HG03159 (cell line): ENCODE data around the gene GSG1L.

Experiments used
- ATAC-seq: cut with Tn5 transposase; IDR thresholded peaks from one replicate; pipeline ENCODE4 v1.9.1; 2021; ENCODE audit warnings: mild to moderate bottlenecking, moderate library complexity; ENCODE audit not compliant: unreplicated experiment

GSG1L gene

DNA sequence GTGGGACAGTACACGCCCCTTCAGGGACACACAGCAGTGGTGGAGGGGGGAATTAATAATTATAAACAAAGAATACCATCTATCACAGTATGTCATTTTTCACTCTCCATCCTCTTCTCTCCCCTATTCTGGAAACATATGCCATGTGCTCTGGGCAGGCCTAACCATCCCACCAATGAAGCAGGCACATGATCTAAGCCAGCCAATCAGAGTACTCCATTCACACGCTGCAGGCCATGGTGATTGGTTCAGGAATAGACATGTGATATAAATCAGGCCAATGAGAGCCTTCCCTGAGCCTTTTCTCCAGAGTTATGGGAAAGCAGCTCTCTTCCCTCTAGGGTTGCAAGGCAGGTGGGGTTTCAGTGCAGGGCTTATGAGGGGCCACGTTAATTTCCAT lies 36.5 kb downstream of the GSG1L start:
- ATAC-seq = no peak

DNA sequence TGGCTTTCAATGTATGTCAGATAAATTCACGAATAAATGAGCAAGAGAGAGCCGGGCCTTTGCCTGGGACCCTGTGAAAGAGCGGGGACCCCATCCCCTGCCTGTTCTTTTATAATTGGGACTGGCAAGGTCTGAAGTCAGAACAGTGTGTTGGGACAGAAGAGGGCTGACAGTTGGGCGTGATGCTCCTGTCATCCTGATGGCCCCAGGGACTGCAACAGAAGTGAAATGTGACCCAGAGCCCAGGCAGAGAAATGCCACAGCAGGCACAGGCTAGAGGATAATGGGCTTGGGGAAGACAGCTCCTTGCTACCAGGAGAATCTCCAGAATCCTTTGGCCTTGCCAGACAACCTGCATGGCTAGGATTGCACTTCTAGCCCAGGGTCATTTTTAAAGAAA lies 37.9 kb downstream of the GSG1L start:
- no peak for ATAC-seq

DNA sequence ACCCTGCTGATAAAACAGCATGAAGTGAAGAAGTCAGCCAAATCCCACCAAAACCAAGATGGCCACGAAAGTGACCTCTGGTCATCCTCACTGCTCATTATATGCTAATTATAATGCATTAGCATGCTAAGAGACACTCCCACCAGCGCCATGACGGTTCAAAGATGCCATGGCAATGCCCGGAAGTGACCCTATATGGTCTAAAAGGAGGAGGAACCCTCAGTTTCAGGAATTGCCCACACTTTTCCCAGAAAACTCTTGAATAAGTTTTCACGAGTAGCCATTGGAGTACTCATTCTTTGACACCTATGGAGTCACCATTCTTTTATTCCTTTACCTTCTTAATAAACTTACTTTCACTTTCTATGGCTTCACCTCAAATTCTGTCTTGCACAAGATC lies 44.3 kb downstream of the GSG1L start:
- no peak for ATAC-seq

DNA sequence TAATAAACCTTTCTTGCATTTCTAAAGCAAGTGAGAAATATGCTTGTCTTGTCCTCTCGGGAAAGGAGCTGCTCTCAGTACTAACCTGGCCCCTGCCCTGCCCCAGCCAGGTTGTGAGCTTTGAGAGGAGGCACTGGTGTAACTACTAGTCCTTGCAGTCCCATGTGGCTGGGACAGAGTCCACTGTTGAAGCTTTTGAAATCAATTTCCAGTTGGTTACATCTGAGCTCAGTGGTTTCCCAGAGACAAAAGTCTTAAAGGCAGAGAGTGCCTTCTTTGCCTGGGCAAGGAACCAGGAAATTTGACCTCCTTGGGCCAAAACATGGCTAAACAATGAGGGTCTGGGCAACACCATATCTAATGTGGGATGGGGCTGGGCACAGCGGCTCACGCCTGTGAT lies 48.7 kb downstream of the GSG1L start:
- ATAC-seq = no peak

DNA sequence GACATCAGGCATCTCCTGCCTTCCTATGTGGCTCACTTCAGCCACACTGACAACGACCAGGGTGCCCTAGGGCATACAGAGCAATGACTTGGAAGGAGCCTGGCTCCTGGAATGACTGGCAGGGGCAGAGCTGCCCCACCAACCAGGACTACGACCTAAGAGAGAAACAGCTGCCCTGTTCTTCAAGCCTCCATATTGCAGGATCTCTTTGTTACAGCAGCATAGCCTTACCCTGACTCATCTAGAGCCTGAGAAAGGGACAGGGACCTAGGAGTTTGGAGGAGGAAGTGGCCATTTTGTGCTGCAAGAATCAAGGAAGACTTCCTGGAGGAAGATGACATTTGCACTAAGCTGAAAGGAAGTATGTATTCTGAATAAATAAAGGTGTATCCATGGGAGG lies 49.6 kb downstream of the GSG1L start:
- no peak for ATAC-seq

DNA sequence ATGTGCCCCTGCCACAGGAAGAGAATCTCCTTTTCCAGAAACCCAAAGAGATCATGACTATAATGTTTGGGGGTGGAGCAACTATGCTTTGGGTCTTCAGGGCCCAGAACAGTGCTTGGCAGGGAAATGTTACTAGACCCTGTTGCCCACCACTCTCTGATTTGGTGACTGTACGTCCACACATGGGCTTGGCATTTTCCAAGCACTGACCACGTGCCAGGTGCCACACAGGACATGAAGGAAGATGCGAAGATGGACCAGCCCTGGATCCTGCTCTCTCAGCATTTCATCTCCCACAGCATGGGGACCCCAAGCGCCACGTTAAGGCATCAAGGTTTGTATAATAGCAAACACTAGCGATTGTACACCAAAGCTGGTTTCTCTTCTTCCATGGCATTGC lies 50.1 kb downstream of the GSG1L start:
- no peak for ATAC-seq

DNA sequence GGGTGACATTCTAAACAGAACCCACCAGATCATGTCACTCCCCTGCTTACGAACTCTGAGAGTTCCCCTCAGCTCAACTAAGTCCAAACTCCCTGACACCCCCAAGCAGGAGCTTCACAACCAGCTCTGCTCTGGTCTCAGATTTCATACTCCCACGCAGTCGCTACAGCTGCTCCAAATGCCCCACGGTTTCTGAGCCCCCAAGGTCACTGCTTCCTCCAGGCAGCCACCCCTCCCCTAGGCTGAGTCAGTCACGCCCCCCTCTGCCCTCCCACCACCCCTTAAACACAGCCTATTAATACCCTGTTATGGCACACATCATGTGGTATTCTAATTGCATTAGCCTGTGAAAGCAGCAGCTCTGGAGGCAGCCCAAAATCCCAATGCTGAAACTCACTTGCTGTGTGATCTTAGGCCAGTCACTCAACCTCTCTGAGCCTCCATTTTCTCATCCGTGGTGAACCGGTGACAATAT lies 51.5 kb downstream of the GSG1L start:
- ATAC-seq = no peak

DNA sequence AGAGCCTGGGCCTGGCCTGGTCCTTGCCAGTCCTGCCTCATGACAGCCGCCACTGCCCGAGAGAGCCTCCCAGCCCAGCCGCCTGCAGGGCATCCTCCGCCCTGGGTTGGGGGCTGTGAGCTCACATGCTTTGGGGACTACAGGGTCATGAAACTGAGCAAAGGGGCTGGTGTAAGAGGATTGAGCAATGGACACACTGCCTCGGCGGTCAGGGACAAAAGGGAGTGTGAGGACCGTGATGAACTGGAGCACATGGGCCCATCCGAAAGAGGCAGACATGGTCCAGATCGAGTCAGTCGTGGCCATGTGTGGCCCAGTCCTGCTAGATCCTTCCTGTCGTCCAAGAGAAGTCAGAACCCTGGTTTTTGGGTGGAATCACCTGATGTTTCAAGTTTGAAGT lies 52.3 kb downstream of the GSG1L start:
- no peak for ATAC-seq

DNA sequence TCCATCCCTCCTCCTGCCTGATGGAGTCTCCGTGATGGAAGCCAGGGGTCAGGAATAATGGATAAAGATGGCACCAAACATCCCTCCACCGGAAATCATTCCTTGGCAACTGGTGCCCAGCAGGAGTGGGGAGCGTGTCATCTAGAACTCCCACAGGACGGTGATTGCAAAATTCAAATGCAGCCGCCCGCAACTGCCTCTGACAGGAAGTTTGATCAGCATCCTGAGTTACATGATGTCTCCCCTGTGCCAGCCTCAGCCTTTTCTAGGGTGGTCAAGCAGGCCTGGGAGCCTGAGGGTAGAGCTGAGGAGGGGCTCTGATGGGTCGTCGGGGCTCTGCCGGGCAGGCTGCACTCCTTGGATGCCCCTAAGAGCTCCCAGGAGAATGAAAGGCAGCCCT lies 52.8 kb downstream of the GSG1L start:
- ATAC-seq = no peak

DNA sequence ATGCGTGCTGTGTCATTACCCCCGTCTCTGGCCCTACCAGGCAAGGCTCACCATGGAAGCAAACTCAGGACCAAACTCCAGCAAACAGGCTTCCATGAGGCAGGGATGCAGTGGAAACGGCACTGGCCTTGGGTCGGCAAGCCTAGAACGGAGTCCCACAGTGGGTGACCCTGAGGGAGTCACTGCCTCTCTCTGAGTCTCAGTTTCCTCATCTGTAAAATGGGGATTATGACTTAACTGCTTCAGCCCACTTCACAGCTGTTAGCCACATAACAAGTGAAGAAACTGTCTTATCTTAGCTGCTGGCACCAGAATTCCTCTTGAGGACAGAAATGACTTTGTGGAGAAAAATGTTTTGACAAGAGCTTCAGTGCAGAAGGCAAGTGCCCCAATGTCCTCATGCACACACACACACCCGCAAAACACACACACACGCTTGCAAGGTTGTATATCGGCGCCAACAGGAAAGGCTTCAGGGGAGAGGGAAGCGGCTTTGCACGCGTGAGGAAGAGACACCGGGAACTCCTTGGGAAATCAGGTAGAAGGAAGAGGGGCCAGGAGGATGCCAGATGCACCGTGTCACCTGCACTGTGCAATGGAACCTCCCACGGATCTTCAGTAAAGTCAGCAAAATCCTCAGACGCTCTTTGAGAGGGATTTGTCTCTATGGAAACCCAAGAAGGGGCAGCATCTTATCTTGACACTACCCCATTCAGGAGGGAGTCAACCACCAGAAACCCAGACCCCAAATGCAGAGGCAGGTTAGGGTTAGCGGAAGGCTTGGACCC lies 53.7 kb downstream of the GSG1L start:
- no peak for ATAC-seq

DNA sequence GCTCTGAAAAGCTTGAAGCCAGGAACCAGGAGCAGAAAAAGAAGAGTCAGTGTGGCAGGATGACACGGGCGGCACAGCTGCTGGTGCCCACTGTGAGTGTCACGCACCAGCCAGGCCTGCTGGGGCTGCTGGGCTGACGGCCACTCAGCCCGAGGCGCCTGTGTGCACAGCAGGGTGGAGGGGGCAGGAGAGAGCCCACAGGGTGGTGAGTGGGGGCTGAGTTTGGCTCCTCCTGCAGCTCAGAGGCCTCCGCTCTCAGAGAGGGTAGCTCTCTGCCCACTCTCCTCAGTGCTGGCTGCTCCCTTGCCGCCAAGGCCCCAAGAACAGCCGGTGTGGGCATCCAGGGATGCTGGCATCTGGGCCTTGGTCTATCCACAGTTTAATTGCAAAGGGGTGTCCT lies 59.6 kb downstream of the GSG1L start:
- ATAC-seq = no peak

DNA sequence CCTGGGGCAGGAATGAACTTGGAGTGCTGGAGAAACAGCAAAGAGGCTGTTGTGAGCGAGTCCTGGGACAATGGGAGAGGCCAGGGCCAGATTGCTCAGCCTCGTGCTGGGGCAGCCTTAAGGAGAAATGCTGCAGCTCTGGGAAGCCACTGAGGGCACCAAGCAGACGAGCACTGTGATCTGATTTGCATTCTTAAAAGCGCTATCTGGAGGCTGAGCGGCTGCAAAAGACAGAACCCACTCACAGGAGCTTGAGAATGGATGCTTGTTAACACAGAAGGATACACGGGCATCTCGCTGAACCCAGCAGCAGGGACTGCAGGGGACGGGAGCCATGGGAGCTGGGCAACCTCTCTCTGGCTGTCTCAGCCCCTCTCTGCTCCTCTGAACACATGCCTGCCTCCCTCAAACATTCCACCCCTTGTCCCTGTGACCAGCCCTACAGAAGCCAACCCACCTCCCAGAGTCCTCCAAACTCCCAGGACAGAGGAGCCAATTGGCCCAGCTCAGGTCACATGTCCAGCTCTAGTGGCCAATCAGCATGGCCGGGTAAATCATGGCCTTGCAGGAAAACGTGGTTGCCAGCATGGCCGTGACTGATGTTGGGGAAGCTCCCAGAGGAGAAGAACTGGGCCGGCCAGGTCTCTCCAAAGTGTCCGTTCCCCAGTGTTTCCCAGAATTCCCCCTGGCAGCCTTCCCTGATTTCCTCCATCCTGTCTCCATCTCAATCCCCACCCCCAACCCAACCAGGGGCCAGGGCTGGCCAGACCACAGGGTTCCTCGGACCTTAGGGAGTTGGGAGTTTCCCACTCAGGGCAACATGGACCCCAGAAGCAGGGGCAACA lies 60.3 kb downstream of the GSG1L start:
- no peak for ATAC-seq

DNA sequence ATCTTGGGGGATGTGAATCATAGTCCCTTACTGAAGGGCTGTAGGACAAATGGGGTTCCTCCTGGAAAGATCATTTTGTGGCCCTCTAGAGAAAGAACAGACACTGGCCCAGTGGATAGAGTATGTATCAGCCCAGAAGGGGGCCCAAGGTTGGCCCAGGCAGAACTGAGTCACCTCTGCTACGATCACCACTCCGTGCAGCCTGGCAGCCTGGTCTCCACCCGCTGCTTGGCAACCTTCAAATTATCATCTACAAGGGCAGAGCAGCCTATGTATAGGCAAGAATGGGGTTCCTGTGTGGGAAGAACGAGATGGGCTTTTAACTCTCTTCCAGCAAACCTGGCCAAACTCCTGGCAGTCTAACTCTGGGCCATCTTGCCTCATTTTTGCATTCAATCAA lies 61.9 kb downstream of the GSG1L start:
- no peak for ATAC-seq

DNA sequence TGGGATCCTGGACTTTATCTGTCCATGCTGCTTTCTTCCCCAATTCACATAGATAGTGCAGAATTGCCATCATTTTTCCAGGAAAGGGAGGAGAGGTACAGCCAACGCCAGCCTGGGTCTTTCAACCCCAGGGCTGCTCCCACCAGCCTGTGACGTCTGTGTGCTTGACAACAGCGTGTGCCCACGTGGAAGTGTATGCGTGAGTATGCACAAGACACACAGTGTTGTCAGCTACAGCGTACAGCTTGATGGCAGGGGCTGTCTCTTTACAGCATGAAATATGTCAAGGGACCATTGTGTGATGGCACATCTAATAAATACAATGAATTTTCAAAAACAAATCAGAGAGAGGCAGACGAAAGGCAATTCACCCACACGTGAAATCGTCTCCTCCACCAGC lies 62.3 kb downstream of the GSG1L start:
- no peak for ATAC-seq

DNA sequence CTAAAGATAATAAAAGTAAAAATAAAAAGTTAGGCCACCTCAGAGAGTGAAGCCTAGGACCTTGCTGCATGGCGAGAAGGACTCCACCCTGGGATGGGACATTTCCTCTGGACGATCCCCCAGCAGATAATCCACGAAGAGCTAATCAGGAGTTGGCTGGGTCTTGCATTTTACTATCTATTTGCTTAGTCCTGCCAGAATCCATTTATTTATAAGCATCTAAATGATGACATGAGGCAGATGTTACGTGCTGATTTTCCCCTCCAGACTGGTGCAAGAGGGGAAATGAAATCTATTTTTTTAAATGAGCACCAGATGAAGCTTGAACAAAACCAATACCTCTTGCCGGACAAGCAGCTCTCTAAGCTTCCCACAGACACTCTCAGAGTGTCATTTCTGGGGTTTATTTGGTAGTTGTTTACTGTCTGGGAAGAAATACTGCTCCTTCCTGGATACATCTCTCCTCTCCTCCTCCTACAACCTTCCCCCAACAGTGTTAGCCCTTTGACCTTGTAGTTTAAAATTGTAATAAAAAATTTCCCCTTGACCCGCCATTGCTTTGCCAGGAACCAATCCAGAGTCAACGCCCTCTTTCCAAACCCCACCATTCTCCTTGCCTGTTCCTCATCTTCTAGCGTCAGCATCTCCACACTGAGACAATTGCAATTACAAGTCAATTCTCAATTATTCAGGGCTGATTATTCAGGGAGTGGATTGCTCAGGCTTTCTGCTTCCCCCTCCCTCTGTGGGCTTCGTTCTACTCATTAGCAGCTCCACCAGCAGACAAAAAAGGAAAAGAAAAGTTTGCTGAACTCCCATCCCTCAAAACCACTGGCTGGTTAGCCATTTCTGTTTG lies 63.0 kb downstream of the GSG1L start:
- no peak for ATAC-seq

DNA sequence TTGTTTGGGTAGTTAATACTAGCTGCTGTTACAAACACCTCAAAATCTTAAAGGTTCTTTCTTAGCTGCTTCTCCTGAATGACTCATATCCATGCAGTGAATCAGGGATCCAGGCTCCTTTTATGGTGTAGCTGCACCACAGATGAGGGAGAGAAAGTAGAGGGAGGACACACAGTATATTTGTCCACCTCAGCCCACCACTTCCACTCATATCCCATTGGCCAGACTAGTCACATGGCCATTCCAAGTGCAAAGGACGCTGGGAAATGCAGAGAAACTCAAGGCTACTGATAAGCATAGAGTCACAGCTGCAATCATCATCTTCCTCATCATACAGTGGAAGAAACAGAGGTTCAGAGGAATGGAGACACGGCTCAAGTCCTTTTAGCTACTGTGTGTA lies 63.8 kb downstream of the GSG1L start:
- no peak for ATAC-seq

DNA sequence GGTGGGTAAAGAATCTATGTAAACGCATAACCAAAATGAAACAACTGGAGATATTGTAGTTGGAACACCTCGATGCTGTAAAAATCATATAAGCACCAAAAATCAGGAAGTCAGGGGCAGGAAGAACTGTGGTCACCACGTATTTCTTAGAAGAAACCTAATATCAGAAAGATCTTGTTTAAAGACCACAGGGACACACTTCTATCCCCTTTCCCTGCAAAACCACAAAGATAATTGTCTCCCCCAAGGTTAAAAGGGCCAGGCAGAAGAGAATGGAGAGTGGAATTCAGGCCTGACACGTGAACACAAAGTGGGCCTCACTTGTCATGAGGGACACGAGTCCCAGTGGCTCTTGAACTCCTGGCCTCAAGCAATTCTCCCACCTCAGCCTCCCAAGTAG lies 68.1 kb downstream of the GSG1L start:
- ATAC-seq = no peak

DNA sequence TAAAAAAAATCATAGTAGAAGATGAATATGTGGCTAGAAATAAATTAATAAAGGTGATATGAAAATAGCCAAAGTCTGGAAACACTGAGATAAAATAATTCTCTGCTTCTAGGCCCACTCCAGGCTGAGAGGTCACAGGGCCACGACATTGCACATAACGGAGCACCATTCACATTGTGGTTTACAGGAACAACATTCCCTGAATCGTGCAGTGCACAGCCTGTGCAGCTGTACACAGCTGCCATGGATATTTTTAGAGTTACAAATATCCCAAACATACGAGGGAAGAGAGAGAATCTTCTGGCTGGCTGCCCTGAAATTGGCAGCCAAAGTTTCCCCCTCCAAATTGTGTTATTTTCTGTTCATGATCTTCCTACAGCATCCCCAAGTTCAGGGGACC lies 68.8 kb downstream of the GSG1L start:
- ATAC-seq = no peak

DNA sequence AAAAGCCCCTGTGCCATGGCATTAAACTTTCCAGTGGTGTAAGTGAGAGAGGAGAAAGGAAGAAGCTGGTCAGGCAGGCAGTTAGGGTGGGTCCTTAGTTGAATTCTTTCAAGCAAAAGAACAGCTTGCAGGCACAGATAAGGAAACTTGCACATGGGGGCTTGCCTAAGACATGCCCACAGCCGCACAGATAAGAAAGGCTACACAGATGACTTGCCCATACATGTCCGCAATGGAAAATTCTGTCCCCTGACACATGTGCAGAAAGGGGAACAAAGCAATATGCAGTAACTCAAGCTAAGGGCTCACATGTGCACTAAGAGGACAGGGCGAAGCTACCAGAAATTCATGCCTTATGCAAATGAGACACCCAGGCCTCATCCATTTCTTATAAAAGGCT lies 69.9 kb downstream of the GSG1L start:
- ATAC-seq = no peak

DNA sequence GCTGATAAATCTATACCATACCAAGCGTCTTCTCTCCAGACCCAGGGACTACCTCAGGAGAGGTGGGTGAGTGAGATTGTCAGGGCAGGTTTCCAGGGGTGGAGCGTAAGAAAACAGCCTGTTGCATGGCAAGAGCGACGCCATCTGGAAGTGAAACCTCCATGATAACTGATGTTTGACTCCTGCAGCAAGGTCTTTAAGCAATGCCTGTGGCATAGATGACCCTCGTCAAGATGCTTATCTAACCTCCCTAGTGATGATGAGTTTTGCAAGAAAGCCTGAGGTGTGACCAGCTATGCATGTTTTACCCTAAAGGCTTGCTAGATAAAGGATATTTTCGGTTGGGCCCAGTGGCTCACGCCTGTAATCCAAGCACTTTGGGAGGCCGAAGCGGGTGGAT lies 71.6 kb downstream of the GSG1L start:
- no peak for ATAC-seq

DNA sequence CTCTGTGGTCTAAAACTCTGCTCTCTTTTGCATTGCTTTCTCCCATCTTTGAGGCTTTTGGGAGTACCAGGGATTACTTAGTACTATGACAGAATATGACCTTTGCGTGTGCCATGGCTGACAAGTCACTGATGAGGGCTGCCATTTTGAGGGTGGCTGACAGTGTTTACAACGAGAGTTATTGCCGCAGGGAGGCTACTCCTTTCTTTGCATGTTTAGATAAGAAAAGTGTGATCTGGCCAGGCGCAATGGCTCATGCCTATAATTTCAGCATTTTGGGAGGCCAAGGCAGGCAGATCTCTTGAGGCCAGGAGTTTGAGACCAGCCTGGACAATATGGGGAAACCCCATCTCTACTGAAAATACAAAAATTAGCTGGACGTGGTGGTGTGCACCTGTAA lies 77.5 kb downstream of the GSG1L start:
- ATAC-seq = no peak
